GM21360 (cell line): ENCODE results near the gene RALGDS.

Source experiments
- ATAC-seq: cut with Tn5 transposase; IDR thresholded peaks from one replicate; pipeline ENCODE4 v1.9.1; 2021; ENCODE audit warnings: mild to moderate bottlenecking, moderate library complexity; ENCODE audit not compliant: unreplicated experiment

The RALGDS gene

DNA sequence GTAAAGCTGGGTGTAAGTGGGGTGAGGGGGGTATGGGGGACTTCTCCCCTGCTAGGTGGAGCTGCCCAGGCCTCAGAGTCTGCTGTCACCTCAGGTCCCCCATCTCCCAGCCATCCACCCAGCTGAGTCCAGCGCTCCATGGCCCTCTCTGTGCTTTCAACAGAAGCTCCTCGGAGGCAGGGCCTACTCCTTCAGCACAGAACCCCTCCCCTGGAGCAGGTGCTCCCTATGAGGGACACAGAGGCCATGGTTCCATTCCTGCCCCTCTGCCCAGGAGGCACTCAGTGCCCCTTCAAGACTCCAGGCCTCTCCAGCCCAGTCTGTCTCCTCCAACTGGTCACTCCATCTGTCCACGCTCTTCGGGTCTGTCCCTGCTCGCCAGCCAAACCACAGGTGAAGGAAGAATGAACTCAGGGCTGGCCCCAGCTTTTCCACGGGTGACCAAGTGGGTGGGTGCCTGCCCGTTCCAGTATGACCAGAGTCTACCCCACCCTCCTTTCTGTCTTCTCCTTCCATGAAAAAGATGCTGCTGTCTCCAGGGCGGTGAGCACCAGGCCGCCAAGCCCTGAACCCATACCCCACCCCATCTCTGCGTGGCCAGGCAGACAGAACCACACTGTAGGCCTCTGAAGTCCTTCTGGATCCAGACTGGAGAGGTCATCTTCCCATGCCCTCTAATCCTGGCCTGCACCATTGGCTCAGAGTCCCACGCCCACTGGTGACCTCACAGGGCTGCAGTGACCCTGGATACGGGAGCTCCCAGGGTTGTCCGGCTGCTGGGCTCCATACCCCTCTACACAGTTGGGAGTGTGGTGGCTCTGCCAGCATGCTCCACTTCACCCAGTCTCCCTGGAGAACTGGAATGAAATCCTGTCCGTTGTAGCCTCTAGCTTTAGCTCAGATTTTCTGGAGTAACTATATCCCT is 30.8 kb upstream of the RALGDS start:
- ATAC-seq, result no peak

- no peak for ATAC-seq
Measured at GRCh38 chr9:133151041-133151440, 30.0 kb upstream of the RALGDS start.

GRCh38 chr9:133149130-133150015 is 28.3 kb upstream of the RALGDS start:
- ATAC-seq, result peak; percentile 67

GRCh38 chr9:133148199-133149129 is 27.4 kb upstream of the RALGDS start:
- peak; percentile 2 for ATAC-seq

- ATAC-seq, result no peak
Measured at GRCh38 chr9:133147412-133148198, 26.6 kb upstream of the RALGDS start.

- no peak for ATAC-seq
Measured at GRCh38 chr9:133146746-133147411, 25.8 kb upstream of the RALGDS start.

DNA sequence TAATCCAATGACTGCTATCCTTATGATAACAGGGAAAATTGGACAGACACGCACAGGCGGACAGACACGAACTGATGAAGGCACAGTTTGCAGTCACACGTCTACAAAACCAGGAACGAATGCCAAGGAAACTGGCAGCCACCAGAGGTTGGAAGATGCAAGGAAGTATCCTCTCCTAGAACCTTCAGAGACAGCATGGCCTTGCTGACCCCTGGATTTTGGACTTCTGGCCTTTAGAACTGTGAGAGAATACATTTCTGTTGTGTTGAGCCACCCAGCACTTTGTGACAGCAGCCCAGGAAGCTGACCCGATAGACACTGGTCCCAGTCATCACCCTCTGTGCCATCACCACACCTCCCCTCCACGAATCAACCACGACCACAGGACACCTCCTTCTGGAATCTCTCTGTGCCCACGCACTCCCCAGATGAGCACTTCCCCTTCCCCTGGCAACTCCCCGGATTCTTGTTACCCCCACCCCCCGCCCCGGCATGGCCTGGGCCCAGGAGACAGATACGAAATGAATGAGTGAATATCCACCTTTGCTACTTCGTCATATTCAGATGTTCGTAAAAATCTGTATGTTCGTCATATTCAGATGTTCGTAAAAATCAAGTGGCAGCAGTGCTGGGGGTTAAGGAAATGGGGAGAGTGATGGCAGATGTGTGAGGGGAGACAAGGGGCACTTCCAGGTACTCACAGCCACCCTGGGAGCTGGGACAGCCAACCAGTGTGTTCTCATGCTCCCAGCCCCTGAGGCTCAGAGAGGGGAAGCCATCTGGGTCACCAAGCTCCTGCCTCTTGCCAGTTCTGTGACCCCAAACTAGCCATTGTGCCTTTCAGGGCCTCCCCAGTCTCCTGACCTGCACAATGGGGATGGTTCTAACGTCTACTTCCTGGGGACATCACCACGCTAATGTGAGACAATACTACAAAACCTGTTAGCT is 24.1 kb upstream of the RALGDS start:
- ATAC-seq, result no peak

- ATAC-seq, result peak; percentile 26
Measured at GRCh38 chr9:133144142-133144903, 23.3 kb upstream of the RALGDS start.

DNA sequence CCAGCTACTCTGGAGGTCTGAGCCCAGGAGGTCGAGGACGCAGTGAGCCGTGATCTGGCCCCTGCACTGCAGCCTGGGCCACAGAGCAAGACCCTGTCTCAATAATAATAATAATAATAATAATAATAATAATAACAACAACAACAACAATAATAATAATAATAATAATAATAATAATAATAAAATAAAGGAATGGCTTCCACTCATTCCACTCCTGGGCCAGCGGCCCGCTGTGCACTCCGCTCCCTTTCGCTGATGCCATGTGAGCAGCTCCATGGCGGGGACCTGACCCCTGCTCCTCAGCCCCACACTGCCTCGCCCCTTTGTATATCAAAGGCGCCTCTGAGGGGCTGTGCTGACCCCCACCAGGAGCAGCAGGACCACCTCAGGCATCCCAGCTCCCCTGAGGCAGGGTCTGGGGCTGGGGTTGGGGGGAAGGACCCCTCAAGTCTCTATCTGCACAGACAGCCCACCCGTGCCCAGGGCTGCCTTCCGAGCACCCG is 22.6 kb upstream of the RALGDS start:
- ATAC-seq, result no peak

DNA sequence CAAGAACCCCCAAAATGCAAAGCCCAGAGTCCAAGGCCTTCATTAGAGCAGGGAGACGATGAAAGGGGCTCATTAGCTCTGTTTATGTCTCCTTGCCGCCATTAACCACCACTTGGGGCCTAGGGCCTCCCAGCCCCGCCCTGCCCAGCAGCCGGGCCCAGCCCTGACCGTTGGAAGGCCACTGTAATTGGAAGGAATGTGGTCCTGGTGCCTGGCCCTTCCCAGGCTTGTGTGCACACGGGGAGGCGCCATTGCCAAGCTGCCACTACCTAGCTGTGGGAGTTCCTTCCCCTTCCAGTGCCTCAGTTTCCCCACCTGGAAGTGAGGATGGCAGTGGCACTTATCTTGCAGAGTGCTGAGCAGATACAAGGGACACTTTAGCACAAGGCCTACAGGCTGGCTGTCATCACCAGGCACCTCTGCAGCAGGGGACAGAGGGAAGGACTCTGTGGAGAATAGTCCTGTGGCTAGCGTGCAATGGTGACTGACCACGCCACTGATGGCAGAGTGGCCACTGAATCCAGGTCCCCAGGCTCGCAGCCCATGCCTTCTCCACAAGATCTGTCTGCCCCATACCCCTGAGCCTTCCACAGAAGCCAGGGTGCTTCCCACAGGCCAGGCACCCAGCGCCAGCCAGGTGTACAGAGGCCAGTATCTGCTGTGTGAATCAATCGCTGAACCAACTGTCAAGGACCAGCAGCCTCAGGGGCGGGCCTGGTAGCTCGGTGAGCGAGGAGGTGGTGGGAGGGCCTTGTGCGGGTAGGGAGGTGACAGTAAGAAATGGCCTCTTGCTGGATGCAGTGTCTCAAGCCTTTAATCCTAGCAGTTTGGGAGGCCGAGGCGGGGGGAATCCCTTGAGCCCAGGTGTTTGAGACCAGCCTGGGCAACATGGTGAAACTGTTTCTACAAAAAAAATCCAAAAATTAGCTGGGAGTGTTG is 21.9 kb upstream of the RALGDS start:
- ATAC-seq, result no peak

DNA sequence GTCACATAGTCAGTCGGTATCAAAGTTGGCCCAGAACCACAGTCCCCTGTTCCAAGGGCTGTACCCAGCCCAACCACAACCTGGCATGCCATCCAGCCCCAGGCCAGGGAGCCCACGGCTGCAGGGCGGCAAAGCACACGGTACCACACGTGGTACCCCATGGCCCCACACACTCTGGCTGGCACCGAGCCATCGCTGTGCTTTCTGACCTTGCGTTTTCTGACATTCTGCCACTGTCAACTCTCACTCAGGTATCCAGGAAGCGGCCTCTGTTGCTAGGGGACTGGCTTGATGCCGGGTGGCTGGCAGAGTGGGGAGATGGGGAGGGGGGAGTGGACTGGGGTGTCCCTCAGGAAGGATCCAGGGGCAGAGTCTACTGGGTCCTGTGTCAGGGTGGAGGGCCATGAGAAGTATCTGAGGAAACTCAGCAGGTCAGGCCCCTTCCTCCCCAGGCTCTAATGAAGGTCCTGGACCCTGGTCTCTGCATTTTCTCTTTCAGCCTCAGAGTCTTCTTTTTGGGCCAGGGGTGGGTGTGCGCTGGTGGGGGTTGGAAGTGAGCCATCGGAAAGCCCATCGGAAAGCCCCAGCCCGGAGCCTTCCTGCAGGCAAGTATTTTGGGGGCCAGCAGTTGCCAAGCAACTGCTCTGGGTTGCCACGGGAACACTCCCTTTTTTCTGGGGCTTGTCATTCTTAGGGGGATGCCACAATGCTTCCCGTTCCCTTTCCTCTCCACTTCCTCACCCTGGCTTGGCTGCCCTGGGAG is 21.0 kb upstream of the RALGDS start:
- no peak for ATAC-seq

GRCh38 chr9:133140606-133141005 is 19.6 kb upstream of the RALGDS start:
- no peak for ATAC-seq

DNA sequence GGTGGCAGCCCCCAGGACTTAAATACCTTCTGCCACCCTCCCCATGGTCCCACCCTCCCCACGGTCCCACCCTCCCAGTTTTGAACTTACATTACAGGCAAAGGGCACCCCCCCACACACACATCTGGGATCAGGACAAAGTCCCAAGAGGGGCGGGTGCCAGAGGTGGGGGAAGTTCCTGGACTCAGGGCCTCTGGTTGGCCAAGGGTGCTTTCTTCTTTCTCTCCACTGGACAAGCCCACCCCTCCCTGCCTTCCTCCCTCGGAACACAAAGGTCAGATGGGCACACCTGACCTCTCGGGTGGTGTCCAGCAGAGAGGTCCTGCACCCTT is 19.1 kb upstream of the RALGDS start:
- no peak for ATAC-seq

DNA sequence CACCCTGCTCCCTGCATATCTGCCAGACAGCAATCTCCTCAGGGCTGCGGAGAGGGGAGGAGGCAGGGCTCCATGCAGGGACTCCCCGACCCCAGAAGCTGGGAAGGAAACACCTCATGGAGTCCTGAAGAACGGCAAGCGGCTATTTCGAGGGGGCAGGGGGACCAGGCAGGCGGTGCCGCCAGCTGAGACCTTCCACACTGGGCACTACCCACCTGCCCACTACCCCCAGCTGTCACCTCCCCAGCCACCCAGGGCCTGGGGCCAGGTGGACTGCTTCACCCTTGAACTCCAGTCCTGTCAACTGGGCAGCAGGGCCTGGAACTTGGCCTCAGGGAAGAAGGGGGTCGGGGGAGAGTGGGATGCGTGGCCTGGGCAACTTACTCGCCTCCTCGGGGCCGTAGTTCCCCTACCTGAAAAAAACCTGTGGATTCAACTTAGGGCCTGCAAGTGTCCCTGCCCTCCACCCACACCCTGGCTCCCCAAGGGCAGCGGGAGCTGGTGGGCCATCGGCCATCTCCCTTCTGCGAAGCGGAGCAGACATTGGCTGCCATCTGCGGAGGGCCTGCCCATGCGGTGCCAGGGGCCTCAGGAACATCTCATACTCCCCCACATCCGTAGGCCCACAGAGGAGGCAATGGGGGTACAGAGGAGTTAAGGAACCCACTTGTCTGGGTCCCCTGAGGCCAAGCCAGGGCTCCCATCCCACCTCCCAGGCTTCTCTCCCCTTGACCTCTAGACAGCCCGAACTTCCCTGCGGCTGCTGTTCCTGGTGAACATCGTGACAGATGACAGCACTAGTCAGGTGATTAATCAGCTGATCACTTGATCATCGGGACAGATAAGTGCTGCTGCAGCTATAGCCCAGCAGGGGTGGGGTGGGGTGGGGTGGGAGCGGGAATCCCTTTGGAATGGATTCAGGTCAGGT is 18.5 kb upstream of the RALGDS start:
- ATAC-seq, result no peak
